ENCODE results near the gene RMDN3.

Gene RMDN3

DNA sequence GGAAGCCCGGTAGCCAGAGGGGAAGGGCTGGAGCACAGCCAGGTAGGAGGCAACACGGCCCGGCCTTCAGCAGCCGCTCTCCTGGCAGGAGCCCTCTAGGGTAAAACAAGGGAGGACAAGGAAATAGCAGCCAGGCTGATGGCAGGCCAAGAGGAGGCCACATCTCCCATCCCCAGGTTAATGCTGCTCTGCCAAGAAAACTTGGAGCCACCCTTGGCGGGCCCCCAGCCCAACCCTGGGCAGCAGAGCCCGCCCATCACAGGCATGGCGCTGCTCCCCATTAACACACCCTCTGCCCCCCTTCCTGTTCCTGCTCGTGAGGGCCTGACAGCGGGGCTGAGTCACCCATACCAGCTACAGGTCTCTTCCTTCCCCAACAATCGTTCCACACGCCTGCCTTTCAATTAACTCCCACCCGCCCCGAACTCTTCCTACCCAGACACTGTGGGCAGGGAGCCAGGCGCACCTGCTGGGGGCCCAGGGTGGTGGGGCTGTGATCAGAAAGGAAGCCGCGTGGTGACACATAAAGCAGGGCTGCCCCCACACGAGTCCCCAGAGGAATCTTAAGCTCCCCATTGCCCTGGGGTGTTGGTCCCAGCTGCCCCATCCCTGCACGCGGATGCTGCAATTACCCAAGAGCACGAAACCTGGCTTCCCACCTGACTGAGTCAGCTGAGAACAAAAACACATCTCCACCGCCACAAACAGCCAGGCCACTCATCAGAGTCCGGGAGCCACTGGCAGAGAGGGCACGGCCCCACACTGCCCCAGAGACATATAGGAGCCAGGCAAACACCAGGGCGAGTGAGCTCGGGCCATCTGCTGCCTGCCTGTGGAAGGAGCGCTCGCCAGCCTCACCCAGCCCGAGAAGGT, 14.5 kb upstream of the RMDN3 start, which contains the start of gene C15orf62:
Gene C15orf62 (plus strand): TSS at position 707 of the 873 bp plus-strand sequence. CDS start 516 bp downstream, outside the sequence.
- 9% methylated on average over 22 of the region's 28 CpGs for WGBS (ENCODE audit: insufficient coverage)
- peaks cover 4 to 64% (median 52%) of the 10 kb centered on the region in 4 experiments for H3K4me1 ChIP-seq (ENCODE audit: control extremely low read depth in 1 of 4, control insufficient read depth in 4 of 4, insufficient read depth in 4 of 4, low read length in 3 of 4)
- H3K4me3 ChIP-seq (ENCODE audit: control insufficient read depth in 1 of 7, extremely low read depth in 1 of 7, insufficient read depth in 4 of 7, low read depth in 2 of 7, low read length in 6 of 7), result peak within 1 kb of the TSS in 5 of 7 experiments; percentile 21 to 63 (median 53)
- CTCF ChIA-PET, result interaction anchor here (0.8 to 14.6 kb wide), 14 partner anchors 8 to 90 kb away, joined by 3 to 123 read pairs (median 5); partner anchors contain the start of gene RAD51
- H3K27me3 ChIP-seq (replicated peaks in 2 of 5; ENCODE audit: control insufficient read depth in 4 of 5, insufficient read depth in 5 of 5, low read length in 4 of 5), result no peaks in the 10 kb centered on the region
- H3K9me3 ChIP-seq (ENCODE audit: control extremely low read depth in 1 of 5, control insufficient read depth in 4 of 5, insufficient read depth in 2 of 5, low read depth in 1 of 5, low read length in 4 of 5), result no peaks in the 10 kb centered on the region
- peaks cover under 1 to 55% (median 28%) of the 10 kb centered on the region in 4 experiments for H3K36me3 ChIP-seq (ENCODE audit: control insufficient read depth in 4 of 4, insufficient read depth in 4 of 4, low read length in 3 of 4)
- DNase-seq, result peak; percentile 86 to 97 (median 94)
- POLR2A ChIA-PET, result interaction anchor here (0.6 to 1.0 kb wide), 2 partner anchors 13 to 153 kb away, joined by 4 read pairs; no protein-coding TSS in a partner anchor
- H3K27ac ChIP-seq (ENCODE audit: insufficient read depth in 1 of 2, low read depth in 1 of 2, low read length in 2 of 2, poor library complexity in 1 of 2, severe bottlenecking in 2 of 2), result peak within 1 kb of the TSS; percentile 40 to 65

DNA sequence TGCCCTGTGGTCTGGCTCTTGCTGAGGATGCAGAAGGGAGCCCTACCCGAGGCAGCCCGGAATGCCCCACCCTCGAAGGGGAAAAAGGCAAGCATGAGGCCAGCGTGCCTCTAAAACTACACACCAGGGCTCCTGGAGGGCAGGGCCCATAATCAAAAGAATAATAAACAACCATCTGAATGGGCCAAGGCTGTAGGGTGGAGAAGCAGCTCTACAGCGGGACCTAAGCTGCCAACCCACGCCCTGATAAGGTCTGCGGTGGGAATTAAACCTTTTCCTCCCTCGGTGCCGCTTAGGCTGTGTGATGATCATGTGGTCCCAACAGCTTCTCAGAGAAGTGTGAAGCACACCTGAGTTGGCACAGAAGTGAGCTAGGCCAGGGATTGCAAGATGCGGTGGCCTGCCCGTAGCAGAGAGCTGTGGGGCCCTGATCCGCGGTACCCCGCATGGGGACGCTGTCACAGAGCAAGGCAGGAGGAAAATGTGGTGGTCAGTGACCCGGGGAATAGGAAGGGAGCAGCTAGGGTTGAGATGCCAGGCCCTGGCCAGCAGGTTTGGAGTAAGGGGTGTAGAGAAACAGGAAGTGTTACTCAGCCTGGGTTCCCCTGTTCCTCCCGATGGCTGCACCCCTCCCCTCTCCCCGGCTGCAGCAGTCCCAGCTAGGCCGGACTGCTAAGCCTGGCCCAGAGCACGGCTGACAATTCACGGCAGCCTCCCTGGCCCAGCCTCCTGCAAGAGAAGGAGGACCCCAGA, 13.6 kb upstream of the RMDN3 start:
- ChIA-PET CTCF (interaction anchor here (1.1 to 14.6 kb wide), 10 partner anchors 10 to 89 kb away, joined by 3 to 123 read pairs (median 6); partner anchors contain the start of gene RAD51), POLR2A (interaction anchor here (0.6 to 0.7 kb wide), 2 partner anchors 10 to 152 kb away, joined by 3 to 4 read pairs; no protein-coding TSS in a partner anchor)
- Histone ChIP-seq H3K4me3 (ENCODE audit: control insufficient read depth in 1 of 7, extremely low read depth in 1 of 7, insufficient read depth in 4 of 7, low read depth in 2 of 7, low read length in 6 of 7) (peak overlapping the region in 5 of 7 experiments; percentile 21 to 63 (median 53)), H3K9me3 (ENCODE audit: control extremely low read depth in 1 of 5, control insufficient read depth in 4 of 5, insufficient read depth in 2 of 5, low read depth in 1 of 5, low read length in 4 of 5) (no peaks in the 10 kb centered on the region), H3K36me3 (ENCODE audit: control insufficient read depth in 4 of 4, insufficient read depth in 4 of 4, low read length in 3 of 4) (peaks cover 0 to 47% (median 20%) of the 10 kb centered on the region in 4 experiments), H3K27me3 (replicated peaks in 2 of 5; ENCODE audit: control insufficient read depth in 4 of 5, insufficient read depth in 5 of 5, low read length in 4 of 5) (no peaks in the 10 kb centered on the region), H3K4me1 (ENCODE audit: control extremely low read depth in 1 of 4, control insufficient read depth in 4 of 4, insufficient read depth in 4 of 4, low read length in 3 of 4) (peaks cover 5 to 73% (median 59%) of the 10 kb centered on the region in 4 experiments), H3K27ac (ENCODE audit: insufficient read depth in 1 of 2, low read depth in 1 of 2, low read length in 2 of 2, poor library complexity in 1 of 2, severe bottlenecking in 2 of 2) (peak overlapping the region; percentile 16 to 65)
- peak in 2 of 3 donors; percentile 58 to 72 for DNase-seq
- WGBS (ENCODE audit: insufficient coverage), result 50% methylated on average over 13 of the region's 21 CpGs

DNA sequence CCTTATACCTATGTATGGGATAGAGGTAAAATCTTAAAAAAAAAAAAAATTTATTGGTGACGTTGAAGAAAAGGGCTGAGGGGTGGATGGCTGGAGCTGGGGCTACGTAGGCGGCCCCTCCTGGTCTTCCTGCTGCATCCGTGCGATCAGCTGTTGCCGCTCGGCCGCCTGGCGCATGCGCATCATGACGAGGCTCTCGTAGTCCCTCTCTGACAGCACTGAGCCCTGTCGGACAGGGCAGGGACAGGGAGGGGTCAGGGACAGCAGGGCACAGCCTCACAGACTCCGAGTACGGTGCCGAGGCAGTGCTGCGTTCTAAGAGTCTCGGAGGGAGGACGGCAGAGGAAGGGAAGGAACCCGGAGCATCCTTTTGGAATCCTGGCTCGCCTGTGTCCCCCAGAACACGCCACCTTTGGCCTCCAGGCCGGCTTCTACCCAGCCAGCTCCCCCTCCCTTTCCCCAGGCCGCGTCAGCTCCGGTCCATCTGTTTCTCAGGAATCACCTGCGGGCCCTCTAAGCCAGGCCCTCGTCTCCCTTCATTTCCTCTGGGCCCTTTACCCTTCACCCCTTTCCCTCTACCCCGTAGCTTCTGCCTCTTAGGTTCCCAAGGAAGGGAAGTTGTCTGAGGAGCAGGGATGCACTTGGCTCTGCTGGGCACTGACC, 12.9 kb upstream of the RMDN3 start:
- H3K27me3 ChIP-seq (replicated peaks in 2 of 5; ENCODE audit: control insufficient read depth in 4 of 5, insufficient read depth in 5 of 5, low read length in 4 of 5), result no peaks in the 10 kb centered on the region
- 95% methylated on average over 24 of the region's 29 CpGs for WGBS (ENCODE audit: insufficient coverage)
- CTCF ChIA-PET, result interaction anchor here (1.2 to 14.6 kb wide), 6 partner anchors 11 to 73 kb away, joined by 3 to 123 read pairs (median 6); partner anchors contain the start of gene RAD51
- peaks cover 5 to 80% (median 67%) of the 10 kb centered on the region in 4 experiments for H3K4me1 ChIP-seq (ENCODE audit: control extremely low read depth in 1 of 4, control insufficient read depth in 4 of 4, insufficient read depth in 4 of 4, low read length in 3 of 4)
- H3K36me3 ChIP-seq (ENCODE audit: control insufficient read depth in 4 of 4, insufficient read depth in 4 of 4, low read length in 3 of 4), result peaks cover 0 to 40% (median 17%) of the 10 kb centered on the region in 4 experiments
- peak overlapping the region; percentile 16 to 65 for H3K27ac ChIP-seq (ENCODE audit: insufficient read depth in 1 of 2, low read depth in 1 of 2, low read length in 2 of 2, poor library complexity in 1 of 2, severe bottlenecking in 2 of 2)
- DNase-seq, result no peak
- POLR2A ChIA-PET, result interaction anchor here (0.7 kb wide), 1 partner anchor 11 kb away, joined by 3 read pairs; no protein-coding TSS in a partner anchor
- no peaks in the 10 kb centered on the region for H3K9me3 ChIP-seq (ENCODE audit: control extremely low read depth in 1 of 5, control insufficient read depth in 4 of 5, insufficient read depth in 2 of 5, low read depth in 1 of 5, low read length in 4 of 5)
- peak overlapping the region in 1 of 7 experiments; percentile 63 for H3K4me3 ChIP-seq (ENCODE audit: control insufficient read depth in 1 of 7, extremely low read depth in 1 of 7, insufficient read depth in 4 of 7, low read depth in 2 of 7, low read length in 6 of 7)

DNA sequence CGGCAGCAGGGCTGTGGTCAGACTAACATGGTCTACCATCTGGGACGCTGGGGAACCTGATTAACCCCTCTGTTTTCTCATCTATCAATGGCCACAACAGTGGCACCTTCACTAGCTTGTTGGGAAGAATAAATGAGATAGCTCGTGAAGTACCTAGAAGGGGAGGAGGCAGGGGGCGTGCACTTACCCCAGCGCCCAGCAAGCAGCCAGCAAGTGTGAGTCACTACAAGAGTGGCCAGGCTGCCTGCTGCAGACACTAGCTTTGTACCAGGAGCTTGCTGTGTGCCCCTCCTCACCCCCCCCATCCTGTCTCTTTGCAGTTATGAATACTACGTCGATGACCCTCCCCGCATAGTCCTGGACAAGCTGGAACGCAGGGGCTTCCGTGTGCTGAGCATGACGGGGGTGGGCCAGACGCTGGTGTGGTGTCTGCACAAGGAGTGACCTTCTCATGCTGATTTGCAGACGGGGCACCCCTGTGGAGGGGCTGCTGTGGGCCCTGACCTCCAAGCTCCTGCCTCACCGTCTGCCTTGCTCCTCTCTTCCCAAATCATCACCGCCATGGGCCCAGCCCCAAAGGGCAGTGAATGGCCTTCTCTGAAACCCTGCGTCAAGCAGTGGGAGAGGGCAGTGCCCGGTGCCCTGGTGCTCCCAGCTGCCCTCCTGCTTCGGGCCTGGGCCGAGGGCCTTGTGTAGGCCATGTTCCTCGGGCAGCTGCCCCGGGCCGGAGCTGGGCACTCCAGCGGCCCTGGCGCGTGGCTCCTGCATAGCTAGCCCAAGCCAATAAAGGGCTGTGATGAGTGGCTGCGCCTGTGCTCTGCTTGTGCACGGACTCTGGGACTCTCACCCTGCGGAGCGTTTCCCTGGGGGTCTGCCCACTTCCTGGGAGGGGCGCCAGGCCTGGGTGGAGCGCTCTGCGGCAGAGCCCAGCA, 12.1 kb upstream of the RMDN3 start:
- H3K9me3 ChIP-seq (ENCODE audit: control extremely low read depth in 1 of 5, control insufficient read depth in 4 of 5, insufficient read depth in 2 of 5, low read depth in 1 of 5, low read length in 4 of 5), result no peaks in the 10 kb centered on the region
- CTCF ChIA-PET, result interaction anchor here (1.4 to 14.6 kb wide), 5 partner anchors 17 to 72 kb away, joined by 3 to 123 read pairs (median 6); partner anchors contain the start of gene RAD51
- H3K36me3 ChIP-seq (ENCODE audit: control insufficient read depth in 4 of 4, insufficient read depth in 4 of 4, low read length in 3 of 4), result peaks cover 0 to 35% (median 14%) of the 10 kb centered on the region in 4 experiments
- POLR2A ChIA-PET, result no interaction called here
- no peak for DNase-seq
- peaks cover 5 to 85% (median 73%) of the 10 kb centered on the region in 4 experiments for H3K4me1 ChIP-seq (ENCODE audit: control extremely low read depth in 1 of 4, control insufficient read depth in 4 of 4, insufficient read depth in 4 of 4, low read length in 3 of 4)
- WGBS (ENCODE audit: insufficient coverage), result 97% methylated on average over 25 of the region's 32 CpGs
- H3K4me3 ChIP-seq (ENCODE audit: control insufficient read depth in 1 of 7, extremely low read depth in 1 of 7, insufficient read depth in 4 of 7, low read depth in 2 of 7, low read length in 6 of 7), result no peak overlapping the region
- no peak overlapping the region for H3K27ac ChIP-seq (ENCODE audit: insufficient read depth in 1 of 2, low read depth in 1 of 2, low read length in 2 of 2, poor library complexity in 1 of 2, severe bottlenecking in 2 of 2)
- no peaks in the 10 kb centered on the region for H3K27me3 ChIP-seq (replicated peaks in 2 of 5; ENCODE audit: control insufficient read depth in 4 of 5, insufficient read depth in 5 of 5, low read length in 4 of 5)

DNA sequence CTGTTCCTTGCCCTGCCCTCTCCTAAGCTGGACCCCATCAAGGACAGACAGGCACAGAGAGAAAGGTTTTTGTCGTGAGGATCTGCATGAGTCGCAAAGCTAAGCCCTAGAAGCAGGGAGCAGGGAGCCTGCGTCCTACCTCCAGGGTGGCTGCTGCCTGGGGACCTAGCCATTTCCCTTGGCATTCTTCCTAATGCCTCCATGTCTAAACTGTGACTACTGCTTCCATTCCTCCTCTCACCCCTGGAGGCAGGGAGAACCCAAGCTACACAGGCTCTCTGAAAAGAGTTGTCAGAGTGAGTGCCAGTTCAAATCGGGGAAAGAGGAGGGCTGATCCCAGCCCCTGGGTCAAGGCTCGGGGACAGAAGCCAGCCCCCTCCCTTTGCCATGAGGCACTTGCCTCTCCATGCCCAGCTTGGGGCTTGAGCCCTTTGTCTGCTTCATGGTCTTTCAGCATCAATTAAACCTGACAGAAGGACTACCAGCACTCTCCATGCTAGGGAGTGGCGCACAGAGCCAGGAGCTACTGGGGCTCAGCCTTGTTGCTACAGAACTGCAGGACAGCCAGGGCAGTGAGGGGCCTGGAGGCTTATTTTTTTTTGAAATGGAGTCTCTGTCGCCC, 11.3 kb upstream of the RMDN3 start:
- ChIA-PET CTCF (interaction anchor here (1.4 to 14.6 kb wide), 4 partner anchors 16 to 71 kb away, joined by 4 to 123 read pairs (median 8); partner anchors contain the start of gene RAD51), POLR2A (no interaction called here)
- Histone ChIP-seq H3K27ac (ENCODE audit: insufficient read depth in 1 of 2, low read depth in 1 of 2, low read length in 2 of 2, poor library complexity in 1 of 2, severe bottlenecking in 2 of 2) (no peak overlapping the region), H3K9me3 (ENCODE audit: control extremely low read depth in 1 of 5, control insufficient read depth in 4 of 5, insufficient read depth in 2 of 5, low read depth in 1 of 5, low read length in 4 of 5) (no peaks in the 10 kb centered on the region), H3K4me3 (ENCODE audit: control insufficient read depth in 1 of 7, extremely low read depth in 1 of 7, insufficient read depth in 4 of 7, low read depth in 2 of 7, low read length in 6 of 7) (no peak overlapping the region), H3K4me1 (ENCODE audit: control extremely low read depth in 1 of 4, control insufficient read depth in 4 of 4, insufficient read depth in 4 of 4, low read length in 3 of 4) (peaks cover 5 to 82% (median 71%) of the 10 kb centered on the region in 4 experiments), H3K36me3 (ENCODE audit: control insufficient read depth in 4 of 4, insufficient read depth in 4 of 4, low read length in 3 of 4) (peaks cover 0 to 31% (median 11%) of the 10 kb centered on the region in 4 experiments), H3K27me3 (replicated peaks in 2 of 5; ENCODE audit: control insufficient read depth in 4 of 5, insufficient read depth in 5 of 5, low read length in 4 of 5) (no peaks in the 10 kb centered on the region)
- WGBS (ENCODE audit: insufficient coverage), result 94% methylated on average over 7 of the region's 7 CpGs
- DNase-seq, result no peak

Measured in common myeloid progenitor, CD34-positive (primary cell).